Superior temporal gyrus (tissue), 1 donor: Measurements from ENCODE around the gene PNPLA4.

Source experiments
- DNase-seq: peaks from one replicate; pipeline ENCODE4 v3.0.0-alpha.2; 2016; ENCODE audit errors: extremely low spot score

Gene PNPLA4

GRCh38 chrX:7872042-7872441 lies 55.2 kb downstream of the PNPLA4 start:
- no peak for DNase-seq

- DNase-seq, result no peak
Measured at GRCh38 chrX:7852166-7852565, 75.0 kb downstream of the PNPLA4 start.
